ENCODE data around the gene ARTN. TPM values are rescaled to one million over a fixed set of nuclear protein-coding genes. Genes with fewer than 3 reads are reported as not detected.

ARTN gene
- total and polyA plus RNA-seq, 9 of the 15 experiments (the other 6 are each of a cell fraction or from before 2014, with no cell fraction given) = 0.06 to 0.38 TPM; not detected in 7

- TF ChIP-seq IRF2 (CRISPR knock-in tag; IDR thresholded peaks at IDR 0.05) (no peak), GABPA (tag; conservative IDR thresholded peaks at IDR 0.05; ENCODE audit: low read depth) (peak; percentile 98), POLR2A (conservative IDR thresholded peaks at IDR 0.05) (peak; percentile 79), SIRT6 (IDR thresholded peaks at IDR 0.05; ENCODE audit: low read depth, low read length) (no peak), SRF (CRISPR knock-in tag; IDR thresholded peaks at IDR 0.05) (0 out of 4 replicates have a peak, but pooled peaks of 1 of the 2 experiments have one; percentile 45), CSDE1 (IDR thresholded peaks at IDR 0.05) (no peak), ZHX1 (conservative IDR thresholded peaks at IDR 0.05; ENCODE audit: low read length) (no peak), GABPB1 (CRISPR knock-in tag; IDR thresholded peaks at IDR 0.05) (peak; percentile 99), MTA3 (IDR thresholded peaks at IDR 0.05; ENCODE audit: borderline replicate concordance) (0 out of 2 replicates have a peak, but pooled peaks have one; percentile 30), FOXA3 (CRISPR knock-in tag; conservative IDR thresholded peaks at IDR 0.05 in 1 of 2, IDR thresholded peaks at IDR 0.05 in 1 of 2) (peak in 1 of 2 experiments; percentile 77; a peak in 1 of 4 replicates), MIER1 (IDR thresholded peaks at IDR 0.05; ENCODE audit: low read depth) (no peak), MBD2 (IDR thresholded peaks at IDR 0.05; ENCODE audit: borderline replicate concordance, low read depth) (peak; percentile 97), TCF3 (CRISPR knock-in tag; IDR thresholded peaks at IDR 0.05) (no peak), PREB (CRISPR knock-in tag; IDR thresholded peaks at IDR 0.05) (no peak), TRIM25 (IDR thresholded peaks at IDR 0.05; ENCODE audit: borderline replicate concordance) (no peak), ZC3H4 (CRISPR knock-in tag; IDR thresholded peaks at IDR 0.05; ENCODE audit: borderline replicate concordance) (no peak), ZNF12 (CRISPR knock-in tag; IDR thresholded peaks at IDR 0.05) (no peak), PHF20 (IDR thresholded peaks at IDR 0.05; ENCODE audit: partially characterized antibody) (peak; percentile 87), MYNN (IDR thresholded peaks at IDR 0.05) (no peak), MYNN (CRISPR knock-in tag; IDR thresholded peaks at IDR 0.05) (no peak), SMARCE1 (IDR thresholded peaks at IDR 0.05) (no peak), ZBTB1 (CRISPR knock-in tag; IDR thresholded peaks at IDR 0.05; ENCODE audit: borderline replicate concordance, low read depth) (no peak), MAX (CRISPR knock-in tag; IDR thresholded peaks at IDR 0.05) (peak; percentile 91), BRD9 (IDR thresholded peaks at IDR 0.05; ENCODE audit: low read depth, partially characterized antibody) (no peak), JUNB (CRISPR knock-in tag; conservative IDR thresholded peaks at IDR 0.05) (no peak)
Observed at GRCh38 chr1:43969746-43970466, 36.3 kb downstream of the ARTN start, which contains the start of gene DPH2 (continued).

Data from K562 (cell line).